WTC11 (cell line): ENCODE measurements around the gene RAPSN.

Experiments
- CREM ChIP-seq: sonication (generic); formaldehyde crosslinking; IDR thresholded peaks from 2 replicates; pipeline ENCODE4 v1.8.1; 2022; ENCODE audit warnings: mild to moderate bottlenecking, missing genetic modification reagents, moderate library complexity
- TCF7 ChIP-seq: sonication (generic); formaldehyde crosslinking; IDR thresholded peaks from 2 replicates; pipeline ENCODE4 v1.8.0; 2022; ENCODE audit warnings: mild to moderate bottlenecking, low read depth, missing genetic modification reagents, moderate library complexity

- TF ChIP-seq TCF7 (no peak), CREM (no peak)
Measured at GRCh38 chr11:47448566-47449427, at the start of gene RAPSN.
